ENCODE measurements around the gene BRPF1. TPM values are rescaled to one million over a fixed set of nuclear protein-coding genes. Genes with fewer than 3 reads are reported as not detected.
A peak's percentile ranks its signal among the peaks of the same experiment; 100 is the strongest.

Gene BRPF1
- total and polyA plus RNA-seq, 4 donors: 8.3 to 26.4 (median 16.0) TPM

GRCh38 chr3:9780910-9781309, 49.4 kb downstream of the BRPF1 start:
- Histone ChIP-seq H3K9ac (ENCODE audit: insufficient read depth in 1 of 2, low read length in 2 of 2) (no peak overlapping the region), H3K27me3 (ENCODE audit: control insufficient read depth in 3 of 3, insufficient read depth in 3 of 3, low read length in 2 of 3) (no peaks in the 10 kb centered on the region), H3K9me3 (ENCODE audit: control insufficient read depth in 4 of 4, insufficient read depth in 3 of 4, low read length in 3 of 4) (no peaks in the 10 kb centered on the region), H3K27ac (ENCODE audit: low read depth in 1 of 2, low read length in 1 of 2) (no peak overlapping the region), H3K4me1 (ENCODE audit: control insufficient read depth in 5 of 5, insufficient read depth in 5 of 5, low read length in 5 of 5) (peaks cover 0 to 3% (median 0%) of the 10 kb centered on the region in 5 donors), H3K4me3 (no peak overlapping the region), H3K36me3 (ENCODE audit: control insufficient read depth in 4 of 4, insufficient read depth in 4 of 4, low read length in 4 of 4) (peaks cover 7 to 28% (median 25%) of the 10 kb centered on the region in 4 donors)
- 91 to 96% methylated on average over 4 of the region's 4 CpGs for WGBS, 2 donors
- TF ChIP-seq CTCF (IDR thresholded peaks at IDR 0.05; ENCODE audit: control extremely low read depth, extremely low read depth): no peak
- DNase-seq (no peak), ATAC-seq (ENCODE audit: insufficient read depth, low FRiP score) (no peak)

- H3K9me3 ChIP-seq (ENCODE audit: control insufficient read depth in 4 of 4, insufficient read depth in 3 of 4, low read length in 3 of 4): no peaks in the 10 kb centered on the region
- no peak for ATAC-seq (ENCODE audit: insufficient read depth, low FRiP score)
- no peak overlapping the region for H3K4me3 ChIP-seq
- TF ChIP-seq CTCF (IDR thresholded peaks at IDR 0.05; ENCODE audit: control extremely low read depth, extremely low read depth): no peak
- H3K9ac ChIP-seq (ENCODE audit: insufficient read depth in 1 of 2, low read length in 2 of 2): no peak overlapping the region
- H3K27me3 ChIP-seq (ENCODE audit: control insufficient read depth in 3 of 3, insufficient read depth in 3 of 3, low read length in 2 of 3): no peaks in the 10 kb centered on the region
- peaks cover 0 to 3% (median 0%) of the 10 kb centered on the region in 5 donors for H3K4me1 ChIP-seq (ENCODE audit: control insufficient read depth in 5 of 5, insufficient read depth in 5 of 5, low read length in 5 of 5)
- WGBS, 2 donors: 38 to 69% methylated on average over 1 of the region's 1 CpG
- no peak overlapping the region for H3K27ac ChIP-seq (ENCODE audit: low read depth in 1 of 2, low read length in 1 of 2)
- peaks cover 7 to 33% (median 30%) of the 10 kb centered on the region in 4 donors for H3K36me3 ChIP-seq (ENCODE audit: control insufficient read depth in 4 of 4, insufficient read depth in 4 of 4, low read length in 4 of 4)
- no peak for DNase-seq
These were observed 50.0 kb downstream of the BRPF1 start for GRCh38 chr3:9781551-9781950.

GRCh38 chr3:9781978-9782603, 50.6 kb downstream of the BRPF1 start:
- Histone ChIP-seq H3K4me3 (no peak overlapping the region), H3K36me3 (ENCODE audit: control insufficient read depth in 4 of 4, insufficient read depth in 4 of 4, low read length in 4 of 4) (peaks cover 7 to 36% (median 33%) of the 10 kb centered on the region in 4 donors), H3K4me1 (ENCODE audit: control insufficient read depth in 5 of 5, insufficient read depth in 5 of 5, low read length in 5 of 5) (peaks cover 0 to 3% (median 0%) of the 10 kb centered on the region in 5 donors), H3K27ac (ENCODE audit: low read depth in 1 of 2, low read length in 1 of 2) (no peak overlapping the region), H3K27me3 (ENCODE audit: control insufficient read depth in 3 of 3, insufficient read depth in 3 of 3, low read length in 2 of 3) (no peaks in the 10 kb centered on the region), H3K9ac (ENCODE audit: insufficient read depth in 1 of 2, low read length in 2 of 2) (no peak overlapping the region), H3K9me3 (ENCODE audit: control insufficient read depth in 4 of 4, insufficient read depth in 3 of 4, low read length in 3 of 4) (no peaks in the 10 kb centered on the region)
- TF ChIP-seq CTCF (IDR thresholded peaks at IDR 0.05; ENCODE audit: control extremely low read depth, extremely low read depth): no peak
- ATAC-seq (ENCODE audit: insufficient read depth, low FRiP score) (no peak), DNase-seq (no peak)
- 45 to 59% methylated on average over 3 of the region's 3 CpGs for WGBS, 2 donors

DNA sequence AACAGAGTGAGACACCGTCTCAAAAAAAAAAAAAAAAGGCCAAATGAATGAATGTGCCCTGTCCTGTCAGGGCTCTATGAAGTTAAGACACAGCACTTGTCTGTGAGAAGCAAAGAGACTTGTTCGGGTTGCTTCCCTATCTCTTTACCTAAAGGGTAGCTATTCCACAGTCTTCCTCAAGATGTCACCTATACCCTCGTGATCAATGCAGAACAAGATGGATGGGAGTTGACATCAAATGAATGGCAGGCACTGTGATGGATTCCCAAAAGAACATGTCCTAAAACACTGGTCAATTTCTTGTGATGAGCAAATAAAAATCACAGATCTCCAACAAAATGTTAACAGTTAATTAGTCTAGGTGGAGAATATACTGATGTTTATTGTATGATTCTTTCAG, 51.2 kb downstream of the BRPF1 start:
- DNase-seq (no peak), ATAC-seq (ENCODE audit: insufficient read depth, low FRiP score) (no peak)
- Histone ChIP-seq H3K27ac (ENCODE audit: low read depth in 1 of 2, low read length in 1 of 2) (no peak overlapping the region), H3K36me3 (ENCODE audit: control insufficient read depth in 4 of 4, insufficient read depth in 4 of 4, low read length in 4 of 4) (peaks cover 7 to 39% (median 33%) of the 10 kb centered on the region in 4 donors), H3K9ac (ENCODE audit: insufficient read depth in 1 of 2, low read length in 2 of 2) (no peak overlapping the region), H3K4me3 (no peak overlapping the region), H3K27me3 (ENCODE audit: control insufficient read depth in 3 of 3, insufficient read depth in 3 of 3, low read length in 2 of 3) (no peaks in the 10 kb centered on the region), H3K9me3 (ENCODE audit: control insufficient read depth in 4 of 4, insufficient read depth in 3 of 4, low read length in 3 of 4) (no peaks in the 10 kb centered on the region), H3K4me1 (ENCODE audit: control insufficient read depth in 5 of 5, insufficient read depth in 5 of 5, low read length in 5 of 5) (peaks cover 0 to 3% (median 0%) of the 10 kb centered on the region in 5 donors)
- 37 to 43% methylated on average over 3 of the region's 3 CpGs for WGBS, 2 donors
- peak; percentile 2 for TF ChIP-seq CTCF (IDR thresholded peaks at IDR 0.05; ENCODE audit: control extremely low read depth, extremely low read depth)
